Glutamatergic neuron (in vitro differentiated cells): ENCODE data around the gene ZC3H7B. TPM values are rescaled to one million over a fixed set of nuclear protein-coding genes. Genes with fewer than 3 reads are reported as not detected.
A peak's percentile ranks its signal among the peaks of the same experiment; 100 is the strongest.

ENCODE experiments used
- DNase-seq: peaks from one replicate; pipeline ENCODE4 v3.0.0; 2022
- H3K27ac Mint-ChIP-seq: one replicate; pipeline ENCODE4 v1.8.0; 2020; ENCODE audit warnings: mild to moderate bottlenecking, mixed read lengths, inconsistent platforms; ENCODE audit not compliant: unreplicated experiment
- H3K27me3 Mint-ChIP-seq: one replicate; pipeline ENCODE4 v1.8.0; 2020; ENCODE audit warnings: mild to moderate bottlenecking, moderate library complexity, mixed read lengths, inconsistent platforms; ENCODE audit not compliant: unreplicated experiment
- H3K36me3 Mint-ChIP-seq: one replicate; pipeline ENCODE4 v1.8.0; 2020; ENCODE audit warnings: mild to moderate bottlenecking, mixed read lengths, inconsistent platforms; ENCODE audit not compliant: unreplicated experiment
- H3K4me1 Mint-ChIP-seq: one replicate; pipeline ENCODE4 v1.8.0; 2020; ENCODE audit warnings: mild to moderate bottlenecking, low read depth, mixed read lengths, inconsistent platforms; ENCODE audit not compliant: unreplicated experiment
- H3K4me3 Mint-ChIP-seq: one replicate; pipeline ENCODE4 v1.8.0; 2020; ENCODE audit warnings: mild to moderate bottlenecking, mixed read lengths, inconsistent platforms; ENCODE audit not compliant: unreplicated experiment
- H3K9me3 Mint-ChIP-seq: one replicate; pipeline ENCODE4 v1.8.0; 2020; ENCODE audit warnings: mild to moderate bottlenecking, moderate library complexity, mixed read lengths, inconsistent platforms; ENCODE audit not compliant: unreplicated experiment
- long read RNA-seq: library from polyadenylated mRNA; unstranded; transcript quantifications from one replicate; pipeline ENCODE4 v2.0.0, GENCODE V29; 2020; ENCODE audit not compliant: unreplicated experiment
- total RNA-seq: library from RNA; stranded (reverse); fragmentation: NEBNext Ultra II Directional; extraction: Animal tissue kit (Norgen Biotek cat#: 25700); gene quantifications from one replicate; pipeline ENCODE4 v1.2.1, GENCODE V29; 2021; ENCODE audit not compliant: unreplicated experiment
- TF ChIP-seq, protein P1 (sequence below): fragments of 200-600 bp; sonication (generic); IDR thresholded peaks from one replicate; pipeline ENCODE4 v1.5.0; 2021; ENCODE audit not compliant: partially characterized antibody, unreplicated experiment

ZC3H7B gene, protein sequence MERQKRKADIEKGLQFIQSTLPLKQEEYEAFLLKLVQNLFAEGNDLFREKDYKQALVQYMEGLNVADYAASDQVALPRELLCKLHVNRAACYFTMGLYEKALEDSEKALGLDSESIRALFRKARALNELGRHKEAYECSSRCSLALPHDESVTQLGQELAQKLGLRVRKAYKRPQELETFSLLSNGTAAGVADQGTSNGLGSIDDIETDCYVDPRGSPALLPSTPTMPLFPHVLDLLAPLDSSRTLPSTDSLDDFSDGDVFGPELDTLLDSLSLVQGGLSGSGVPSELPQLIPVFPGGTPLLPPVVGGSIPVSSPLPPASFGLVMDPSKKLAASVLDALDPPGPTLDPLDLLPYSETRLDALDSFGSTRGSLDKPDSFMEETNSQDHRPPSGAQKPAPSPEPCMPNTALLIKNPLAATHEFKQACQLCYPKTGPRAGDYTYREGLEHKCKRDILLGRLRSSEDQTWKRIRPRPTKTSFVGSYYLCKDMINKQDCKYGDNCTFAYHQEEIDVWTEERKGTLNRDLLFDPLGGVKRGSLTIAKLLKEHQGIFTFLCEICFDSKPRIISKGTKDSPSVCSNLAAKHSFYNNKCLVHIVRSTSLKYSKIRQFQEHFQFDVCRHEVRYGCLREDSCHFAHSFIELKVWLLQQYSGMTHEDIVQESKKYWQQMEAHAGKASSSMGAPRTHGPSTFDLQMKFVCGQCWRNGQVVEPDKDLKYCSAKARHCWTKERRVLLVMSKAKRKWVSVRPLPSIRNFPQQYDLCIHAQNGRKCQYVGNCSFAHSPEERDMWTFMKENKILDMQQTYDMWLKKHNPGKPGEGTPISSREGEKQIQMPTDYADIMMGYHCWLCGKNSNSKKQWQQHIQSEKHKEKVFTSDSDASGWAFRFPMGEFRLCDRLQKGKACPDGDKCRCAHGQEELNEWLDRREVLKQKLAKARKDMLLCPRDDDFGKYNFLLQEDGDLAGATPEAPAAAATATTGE
- total RNA-seq = 51.6 TPM
- long read RNA-seq = 0 reads

GRCh38 chr22:41301085-41302020 is at the start of gene ZC3H7B:
Gene ZC3H7B (plus strand): TSS chr22:41301525. CDS start chr22:41320661, 19,136 bp downstream.
- no peaks in the 10 kb centered on the region for H3K36me3 Mint-ChIP-seq
- peaks cover 2% of the 10 kb centered on the region for H3K9me3 Mint-ChIP-seq
- TF ChIP-seq, protein P1, sequence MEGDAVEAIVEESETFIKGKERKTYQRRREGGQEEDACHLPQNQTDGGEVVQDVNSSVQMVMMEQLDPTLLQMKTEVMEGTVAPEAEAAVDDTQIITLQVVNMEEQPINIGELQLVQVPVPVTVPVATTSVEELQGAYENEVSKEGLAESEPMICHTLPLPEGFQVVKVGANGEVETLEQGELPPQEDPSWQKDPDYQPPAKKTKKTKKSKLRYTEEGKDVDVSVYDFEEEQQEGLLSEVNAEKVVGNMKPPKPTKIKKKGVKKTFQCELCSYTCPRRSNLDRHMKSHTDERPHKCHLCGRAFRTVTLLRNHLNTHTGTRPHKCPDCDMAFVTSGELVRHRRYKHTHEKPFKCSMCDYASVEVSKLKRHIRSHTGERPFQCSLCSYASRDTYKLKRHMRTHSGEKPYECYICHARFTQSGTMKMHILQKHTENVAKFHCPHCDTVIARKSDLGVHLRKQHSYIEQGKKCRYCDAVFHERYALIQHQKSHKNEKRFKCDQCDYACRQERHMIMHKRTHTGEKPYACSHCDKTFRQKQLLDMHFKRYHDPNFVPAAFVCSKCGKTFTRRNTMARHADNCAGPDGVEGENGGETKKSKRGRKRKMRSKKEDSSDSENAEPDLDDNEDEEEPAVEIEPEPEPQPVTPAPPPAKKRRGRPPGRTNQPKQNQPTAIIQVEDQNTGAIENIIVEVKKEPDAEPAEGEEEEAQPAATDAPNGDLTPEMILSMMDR = no peak
- H3K27me3 Mint-ChIP-seq = peaks cover 3% of the 10 kb centered on the region
- H3K27ac Mint-ChIP-seq = peak within 1 kb of the TSS; percentile 49
- DNase-seq = peak; percentile 82
- H3K4me3 Mint-ChIP-seq = peak within 1 kb of the TSS; percentile 78
- peaks cover 9% of the 10 kb centered on the region for H3K4me1 Mint-ChIP-seq

DNA sequence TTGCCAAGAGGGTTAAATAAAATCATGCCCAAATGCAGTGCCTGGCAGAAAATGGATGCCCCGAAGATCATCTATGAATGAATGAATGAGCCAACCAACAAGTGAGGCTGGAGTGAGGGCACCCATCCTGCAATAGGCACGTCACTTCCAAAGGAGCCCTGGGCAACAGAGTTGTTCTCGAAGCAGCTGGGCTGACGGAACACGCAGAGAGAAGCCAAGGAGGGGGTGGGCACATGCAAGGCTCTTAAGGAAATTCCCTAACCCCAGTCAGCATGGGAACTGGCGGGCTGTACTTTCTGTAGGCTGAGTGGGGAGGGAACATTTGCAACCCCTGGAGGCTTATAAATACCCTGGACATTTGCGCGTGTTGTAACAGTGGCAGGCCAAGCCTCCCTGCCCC is 49.0 kb upstream of the ZC3H7B start:
- Mint-ChIP-seq H3K4me1 (peaks cover under 1% of the 10 kb centered on the region), H3K9me3 (peaks cover 2% of the 10 kb centered on the region), H3K36me3 (no peaks in the 10 kb centered on the region), H3K27me3 (peaks cover 4% of the 10 kb centered on the region), H3K4me3 (no peak overlapping the region), H3K27ac (no peak overlapping the region)
- TF ChIP-seq, protein P1 = no peak
- no peak for DNase-seq

GRCh38 chr22:41254230-41254629 is 47.1 kb upstream of the ZC3H7B start:
- Mint-ChIP-seq H3K4me3 (no peak overlapping the region), H3K36me3 (no peaks in the 10 kb centered on the region), H3K27ac (no peak overlapping the region), H3K9me3 (peaks cover 2% of the 10 kb centered on the region), H3K4me1 (peaks cover 1% of the 10 kb centered on the region), H3K27me3 (peaks cover 6% of the 10 kb centered on the region)
- TF ChIP-seq, protein P1 = no peak
- DNase-seq = no peak

DNA sequence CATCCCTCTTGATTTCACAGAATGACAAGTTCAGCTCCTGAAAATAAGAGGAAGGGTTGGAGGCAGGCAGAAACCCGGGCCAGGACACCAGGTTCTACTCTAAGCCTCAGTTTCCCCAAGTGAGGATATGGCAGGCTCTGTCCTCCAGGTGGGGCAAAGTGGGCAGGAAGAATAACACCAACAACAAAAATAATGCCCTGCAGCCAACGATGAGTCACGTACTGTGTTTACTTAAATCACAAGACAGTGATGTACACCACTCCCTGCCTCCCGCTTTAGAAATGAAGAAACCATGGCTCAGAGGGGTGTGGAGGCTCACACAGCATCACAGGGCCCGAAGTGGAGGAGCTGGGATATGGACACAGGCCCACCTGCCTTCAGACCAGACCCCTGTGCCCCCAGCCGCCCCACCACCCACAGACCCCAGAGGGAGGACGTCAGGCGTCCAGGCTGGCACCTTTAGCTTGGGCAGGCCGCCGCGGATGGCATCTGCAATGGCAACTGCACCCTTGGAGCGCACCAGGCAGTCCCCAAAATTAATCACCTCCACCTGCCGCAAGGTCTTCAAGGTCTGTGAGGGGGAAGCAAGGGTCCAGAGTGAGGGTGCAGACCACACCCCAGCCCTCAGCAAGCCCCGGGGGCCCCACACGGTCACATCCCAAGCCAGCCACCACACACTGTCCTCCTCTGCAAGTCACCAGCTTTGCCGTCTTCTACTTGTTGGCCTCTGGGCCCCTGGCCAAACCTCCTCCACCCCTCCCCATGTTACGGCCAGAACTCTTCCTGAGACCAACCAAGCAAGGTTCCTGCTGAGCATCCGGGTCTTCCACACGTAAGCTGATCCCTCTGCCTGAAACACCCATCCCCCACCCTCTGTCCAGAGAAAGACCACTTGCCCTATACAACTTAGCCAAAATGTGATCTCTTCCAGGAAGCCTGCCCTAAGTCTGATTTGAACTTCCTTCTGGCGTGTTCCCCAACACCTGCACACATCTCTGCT is 44.8 kb upstream of the ZC3H7B start:
- Mint-ChIP-seq H3K27ac (no peak overlapping the region), H3K4me1 (peaks cover 1% of the 10 kb centered on the region), H3K9me3 (peaks cover 2% of the 10 kb centered on the region), H3K36me3 (no peaks in the 10 kb centered on the region), H3K4me3 (no peak overlapping the region), H3K27me3 (peaks cover 2% of the 10 kb centered on the region)
- TF ChIP-seq, protein P1 = no peak
- DNase-seq = no peak
